Testis (tissue), 3 donors: ENCODE measurements around the gene LHX2. TPM values are rescaled to one million over a fixed set of nuclear protein-coding genes. Genes with fewer than 3 reads are reported as not detected.

Source experiments
- DNase-seq: peaks from one replicate; pipeline ENCODE4 v3.0.0-alpha.2; 2019
- H3K27ac ChIP-seq, 2 donors: fragments of 200-600 bp; sonication (generic); one replicate each; pipeline ENCODE4 v1.5.1; 2019
- H3K27me3 ChIP-seq: fragments of 200-600 bp; sonication (generic); one replicate; pipeline ENCODE4 v1.5.1; 2019
- H3K36me3 ChIP-seq: fragments of 200-600 bp; sonication (generic); one replicate; pipeline ENCODE4 v1.5.1; 2017; ENCODE audit warnings: low read depth; ENCODE audit errors: missing control alignments
- H3K4me1 ChIP-seq: fragments of 200-600 bp; sonication (generic); one replicate; pipeline ENCODE4 v1.5.1; 2019
- H3K4me3 ChIP-seq, 2 donors: fragments of 200-600 bp; sonication (generic); one replicate each; pipeline ENCODE4 v1.5.1; 2017 to 2019
- H3K9me3 ChIP-seq: fragments of 200-600 bp; sonication (generic); one replicate; pipeline ENCODE4 v1.5.1; 2017
- POLR2A ChIP-seq: fragments of 450-650 bp; IDR thresholded peaks from one replicate; pipeline ENCODE4 v1.6.1; 2017; ENCODE audit warnings: antibody characterized with exemption, mild to moderate bottlenecking, moderate library complexity
- WGBS, 2 donors: methylation state at CpG; one replicate each; pipeline ENCODE4 v1.1.5; 2018; 5-methylcytosine and 5-hydroxymethylcytosine counted together
- intact Hi-C: fragments of 100-400 bp; cut with DNase I; formaldehyde crosslinking; loops from one replicate; pipeline ENCODE4 v1.15.1; 2023; ENCODE audit warnings: low total_unique reads
- polyA plus RNA-seq: library from polyadenylated mRNA; stranded (reverse); fragments of 350-450 nt; fragmentation: Illumina TruSeq; extraction: RNeasy Lipid Tissue Mini Kit (QIAGEN cat#74804); gene quantifications from one replicate; pipeline ENCODE4 v1.2.3, GENCODE V29; 2014; ENCODE audit warnings: low read depth, low replicate concordance; ENCODE audit not compliant: insufficient read depth
- total RNA-seq, 2 donors: library from RNA; depleted of rRNA; stranded (reverse); fragments of >200 nt; gene quantifications; one replicate each; pipeline ENCODE4 v1.2.3, GENCODE V29; 2016
- TF ChIP-seq, protein P1 (sequence below), 3 experiments: fragments of 450-650 bp in 2 of 3; fragments of 200-600 bp in 1 of 3; sonication (generic) in 1 of 3; IDR thresholded peaks; one replicate each; pipeline ENCODE4 v1.5.1; 2016 to 2019; ENCODE audit warnings: antibody characterized with exemption in 3 of 3, mild to moderate bottlenecking in 2 of 3, moderate library complexity in 1 of 3

Gene LHX2
- total and polyA plus RNA-seq, 3 donors from 2014 or later = 2.0 to 5.1 (median 3.4) TPM

DNA sequence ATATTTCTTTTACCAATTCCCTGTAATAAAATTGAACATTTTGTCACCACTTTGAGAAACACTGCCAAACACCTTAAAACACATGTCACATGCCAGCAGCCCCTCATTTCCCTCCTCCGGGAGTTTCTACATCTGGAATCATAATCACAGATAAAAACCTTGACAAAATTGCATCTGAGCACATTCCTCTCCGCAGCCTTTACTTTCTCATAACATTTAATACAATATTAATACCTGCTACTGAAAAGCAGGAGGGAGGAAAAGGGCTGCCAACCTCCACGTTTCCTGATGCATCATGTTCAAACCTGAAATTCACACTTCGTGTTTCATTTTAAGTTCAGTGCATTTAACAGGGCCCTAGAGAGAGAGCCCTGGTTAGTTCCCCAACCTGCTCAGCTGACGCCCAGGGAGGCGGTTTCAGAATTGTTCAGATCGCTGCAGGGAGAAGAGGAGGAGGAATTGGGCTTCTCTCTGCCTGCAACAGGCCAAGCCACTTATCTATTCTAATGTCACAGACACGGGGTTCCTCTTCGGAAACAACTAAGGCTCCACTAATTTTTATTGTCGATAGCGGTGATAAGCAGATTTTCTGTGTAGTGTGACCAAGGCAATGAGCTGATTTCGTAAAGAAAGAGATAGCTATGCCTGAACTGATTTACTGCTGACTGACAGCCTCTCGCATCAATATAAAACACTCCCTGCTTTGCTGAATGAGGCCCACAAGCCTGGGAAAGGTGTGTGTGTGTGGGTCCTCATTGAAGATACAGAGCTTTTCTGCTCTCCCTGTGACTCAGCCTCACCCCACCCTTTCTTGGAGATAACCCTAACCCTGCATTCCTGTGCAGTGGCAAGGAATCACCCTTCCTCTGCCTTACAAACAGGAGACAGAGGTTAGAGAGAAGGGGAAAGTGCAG, 4.9 kb upstream of the LHX2 start:
- 23 to 35% methylated on average over 7 to 13 of the region's 13 CpGs for WGBS, 2 donors
- no peaks in the 10 kb centered on the region for H3K36me3 ChIP-seq
- no peak overlapping the region for H3K4me3 ChIP-seq
- H3K4me1 ChIP-seq = peaks cover 2% of the 10 kb centered on the region
- no peak for TF ChIP-seq POLR2A
- TF ChIP-seq, protein P1, sequence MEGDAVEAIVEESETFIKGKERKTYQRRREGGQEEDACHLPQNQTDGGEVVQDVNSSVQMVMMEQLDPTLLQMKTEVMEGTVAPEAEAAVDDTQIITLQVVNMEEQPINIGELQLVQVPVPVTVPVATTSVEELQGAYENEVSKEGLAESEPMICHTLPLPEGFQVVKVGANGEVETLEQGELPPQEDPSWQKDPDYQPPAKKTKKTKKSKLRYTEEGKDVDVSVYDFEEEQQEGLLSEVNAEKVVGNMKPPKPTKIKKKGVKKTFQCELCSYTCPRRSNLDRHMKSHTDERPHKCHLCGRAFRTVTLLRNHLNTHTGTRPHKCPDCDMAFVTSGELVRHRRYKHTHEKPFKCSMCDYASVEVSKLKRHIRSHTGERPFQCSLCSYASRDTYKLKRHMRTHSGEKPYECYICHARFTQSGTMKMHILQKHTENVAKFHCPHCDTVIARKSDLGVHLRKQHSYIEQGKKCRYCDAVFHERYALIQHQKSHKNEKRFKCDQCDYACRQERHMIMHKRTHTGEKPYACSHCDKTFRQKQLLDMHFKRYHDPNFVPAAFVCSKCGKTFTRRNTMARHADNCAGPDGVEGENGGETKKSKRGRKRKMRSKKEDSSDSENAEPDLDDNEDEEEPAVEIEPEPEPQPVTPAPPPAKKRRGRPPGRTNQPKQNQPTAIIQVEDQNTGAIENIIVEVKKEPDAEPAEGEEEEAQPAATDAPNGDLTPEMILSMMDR (IDR thresholded peaks at IDR 0.05) = no peak
- no peaks in the 10 kb centered on the region for H3K9me3 ChIP-seq
- H3K27me3 ChIP-seq = peaks cover 9% of the 10 kb centered on the region
- H3K27ac ChIP-seq = no peak overlapping the region
- no peak for DNase-seq
- intact Hi-C loops = no loop called here

DNA sequence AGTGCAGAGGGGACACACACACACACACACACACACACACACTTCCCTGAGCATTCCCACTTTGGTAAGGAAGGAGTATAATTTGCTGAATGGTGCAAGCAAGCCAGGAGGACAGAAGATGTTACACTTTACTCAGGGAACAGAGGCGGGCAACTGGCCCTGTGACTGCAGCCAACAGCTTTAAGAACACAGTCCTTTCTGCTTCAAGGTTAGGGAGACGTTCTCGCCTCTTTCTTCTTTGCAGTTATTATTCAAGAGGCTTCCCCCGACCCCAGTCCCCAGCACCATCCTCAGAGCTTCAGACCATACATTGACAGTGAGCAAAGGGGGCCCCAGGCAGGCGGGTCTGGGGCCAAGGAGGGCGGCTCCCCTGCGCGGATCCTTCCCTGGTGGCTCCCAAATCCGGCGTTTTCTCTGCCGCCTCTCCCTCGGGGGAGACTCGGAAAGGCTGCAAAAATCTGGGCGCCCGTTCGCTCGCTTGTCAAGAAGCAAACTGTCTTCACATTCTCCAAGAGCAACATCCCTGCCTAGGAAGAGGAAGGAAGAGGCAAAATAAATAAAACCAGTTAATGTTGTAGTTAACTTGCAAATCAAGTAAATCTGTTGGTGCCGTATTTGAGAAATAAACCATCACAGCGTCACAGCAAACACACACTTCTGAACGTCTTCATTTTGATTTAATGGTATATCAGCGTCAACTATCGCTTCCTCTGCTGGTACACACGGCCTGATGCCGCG, 3.8 kb upstream of the LHX2 start:
- Histone ChIP-seq H3K27me3 (peaks cover 9% of the 10 kb centered on the region), H3K4me3 (no peak overlapping the region), H3K27ac (no peak overlapping the region), H3K4me1 (peaks cover 8% of the 10 kb centered on the region), H3K9me3 (no peaks in the 10 kb centered on the region), H3K36me3 (no peaks in the 10 kb centered on the region)
- no peak for TF ChIP-seq POLR2A
- TF ChIP-seq, protein P1 (IDR thresholded peaks at IDR 0.05) = no peak
- intact Hi-C loops = no loop called here
- no peak for DNase-seq
- WGBS, 2 donors = 8% methylated on average over 25 of the region's 25 CpGs

DNA sequence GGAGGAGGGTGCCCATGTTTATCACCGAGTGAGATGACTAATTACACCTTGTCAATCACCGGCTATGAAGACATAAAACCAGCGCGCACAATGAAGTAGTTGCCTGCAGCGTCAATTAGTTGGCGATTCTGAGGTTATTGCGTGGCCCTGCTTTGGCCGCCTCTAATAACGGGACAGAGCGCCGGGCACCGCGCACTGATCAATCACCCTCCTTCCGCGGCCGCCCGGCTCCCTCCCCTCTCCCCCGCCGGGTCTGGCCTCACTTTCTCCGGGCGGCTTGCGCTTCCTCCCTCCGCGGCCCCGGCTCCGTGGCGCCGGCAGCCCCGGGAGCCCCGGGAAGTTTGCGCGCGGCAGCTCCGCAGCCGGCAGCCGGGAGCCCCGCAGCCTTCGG, 3.3 kb upstream of the LHX2 start:
- no peaks in the 10 kb centered on the region for H3K36me3 ChIP-seq

DNA sequence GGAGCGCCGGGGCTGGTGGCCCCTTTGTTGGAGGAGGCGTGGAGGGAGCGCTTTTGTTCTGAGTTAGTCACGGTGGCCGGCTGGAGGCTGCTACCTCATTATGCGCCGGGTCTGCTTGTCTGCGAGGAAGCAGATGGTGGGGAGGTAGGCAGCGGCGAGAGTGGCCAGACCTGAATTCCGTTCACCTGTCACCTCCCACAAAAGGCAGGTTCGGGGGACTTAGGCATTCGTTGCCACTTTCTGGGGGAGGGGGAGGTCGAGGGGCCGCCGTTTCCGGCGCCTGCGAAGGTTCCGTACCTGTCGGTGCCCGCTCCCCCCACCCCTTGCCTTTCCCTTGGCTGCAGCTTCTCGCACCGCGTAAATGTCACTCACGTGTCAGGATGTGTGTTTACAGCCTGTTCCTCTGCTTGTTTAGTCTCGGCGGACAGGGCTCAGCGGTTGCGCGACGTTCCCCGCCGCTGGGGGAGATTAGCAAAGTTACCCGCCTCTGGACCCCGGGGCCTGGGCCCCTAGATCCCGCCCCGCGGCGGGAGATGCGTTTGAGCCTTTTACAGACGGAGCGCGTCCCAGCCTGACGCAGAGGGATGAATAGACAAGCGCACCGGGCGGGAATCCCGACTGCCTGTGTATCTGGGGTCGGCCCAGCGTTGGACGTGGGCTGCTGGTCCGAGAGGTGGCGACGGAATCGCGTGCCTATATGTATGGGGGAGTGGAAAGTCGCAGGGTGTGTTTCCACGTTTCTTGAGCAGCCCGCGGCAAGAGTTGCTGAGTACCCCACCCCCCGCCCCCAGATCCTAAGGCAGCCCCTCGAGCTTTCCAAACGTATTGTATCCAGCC, 2.7 kb upstream of the LHX2 start:
- 2 to 5% methylated on average over 9 to 58 of the region's 65 CpGs for WGBS, 2 donors
- Histone ChIP-seq H3K9me3 (no peaks in the 10 kb centered on the region), H3K27me3 (peaks cover 9% of the 10 kb centered on the region), H3K27ac (no peak overlapping the region), H3K4me1 (peaks cover 8% of the 10 kb centered on the region), H3K36me3 (no peaks in the 10 kb centered on the region), H3K4me3 (peak overlapping the region; percentile 0 to 30)
- DNase-seq = no peak
- no peak for TF ChIP-seq POLR2A
- TF ChIP-seq, protein P1 (IDR thresholded peaks at IDR 0.05) = no peak
- intact Hi-C loops = no loop called here

More for the DNA sequence above, 3.3 kb upstream of the LHX2 start:
- Histone ChIP-seq H3K27me3 (peaks cover 9% of the 10 kb centered on the region), H3K4me3 (peak overlapping the region; percentile 0 to 30), H3K9me3 (no peaks in the 10 kb centered on the region), H3K4me1 (peaks cover 8% of the 10 kb centered on the region), H3K27ac (no peak overlapping the region)
- TF ChIP-seq, protein P1 (IDR thresholded peaks at IDR 0.05) = no peak
- TF ChIP-seq POLR2A = no peak
- WGBS, 2 donors = 0 to 1% methylated on average over 4 to 26 of the region's 38 CpGs
- DNase-seq = no peak
- intact Hi-C loops = no loop called here
